Progenitor cell of endocrine pancreas (in vitro differentiated cells): ENCODE measurements around the gene YES1. TPM values are rescaled to one million over a fixed set of nuclear protein-coding genes. Genes with fewer than 3 reads are reported as not detected.

ENCODE experiments used
- DNase-seq: peaks from one replicate; pipeline ENCODE4 v3.0.0; 2021; ENCODE audit warnings: low spot score; ENCODE audit not compliant: unreplicated experiment
- H3K27ac Mint-ChIP-seq: 2 replicates; pipeline ENCODE4 v1.8.0; 2021; ENCODE audit warnings: mild to moderate bottlenecking, moderate library complexity, mixed read lengths
- H3K27me3 Mint-ChIP-seq: 2 replicates; pipeline ENCODE4 v1.8.0; 2021; ENCODE audit warnings: mixed read lengths
- H3K36me3 Mint-ChIP-seq: 2 replicates; pipeline ENCODE4 v1.8.0; 2022; ENCODE audit warnings: mixed read lengths; ENCODE audit not compliant: insufficient read depth
- H3K4me1 Mint-ChIP-seq: 2 replicates; pipeline ENCODE4 v1.8.0; 2021; ENCODE audit warnings: low read depth, mixed read lengths
- H3K4me3 Mint-ChIP-seq: 2 replicates; pipeline ENCODE4 v1.8.0; 2021; ENCODE audit warnings: low read depth, mild to moderate bottlenecking, moderate library complexity, mixed read lengths
- H3K9me3 Mint-ChIP-seq: 2 replicates; pipeline ENCODE4 v1.8.0; 2021; ENCODE audit warnings: low read depth, mixed read lengths
- total RNA-seq: library from RNA; stranded (reverse); gene quantifications from 2 replicates; pipeline ENCODE4 v1.2.1, GENCODE V29; 2021
- TF ChIP-seq, protein P1 (sequence below): fragments of 200-600 bp; sonication (generic); IDR thresholded peaks from one replicate; pipeline ENCODE4 v1.5.0; 2021; ENCODE audit warnings: antibody characterized with exemption, mild to moderate bottlenecking; ENCODE audit not compliant: unreplicated experiment

The YES1 gene
- total RNA-seq, 1 donor from 2014 or later = 55.5 TPM

DNA sequence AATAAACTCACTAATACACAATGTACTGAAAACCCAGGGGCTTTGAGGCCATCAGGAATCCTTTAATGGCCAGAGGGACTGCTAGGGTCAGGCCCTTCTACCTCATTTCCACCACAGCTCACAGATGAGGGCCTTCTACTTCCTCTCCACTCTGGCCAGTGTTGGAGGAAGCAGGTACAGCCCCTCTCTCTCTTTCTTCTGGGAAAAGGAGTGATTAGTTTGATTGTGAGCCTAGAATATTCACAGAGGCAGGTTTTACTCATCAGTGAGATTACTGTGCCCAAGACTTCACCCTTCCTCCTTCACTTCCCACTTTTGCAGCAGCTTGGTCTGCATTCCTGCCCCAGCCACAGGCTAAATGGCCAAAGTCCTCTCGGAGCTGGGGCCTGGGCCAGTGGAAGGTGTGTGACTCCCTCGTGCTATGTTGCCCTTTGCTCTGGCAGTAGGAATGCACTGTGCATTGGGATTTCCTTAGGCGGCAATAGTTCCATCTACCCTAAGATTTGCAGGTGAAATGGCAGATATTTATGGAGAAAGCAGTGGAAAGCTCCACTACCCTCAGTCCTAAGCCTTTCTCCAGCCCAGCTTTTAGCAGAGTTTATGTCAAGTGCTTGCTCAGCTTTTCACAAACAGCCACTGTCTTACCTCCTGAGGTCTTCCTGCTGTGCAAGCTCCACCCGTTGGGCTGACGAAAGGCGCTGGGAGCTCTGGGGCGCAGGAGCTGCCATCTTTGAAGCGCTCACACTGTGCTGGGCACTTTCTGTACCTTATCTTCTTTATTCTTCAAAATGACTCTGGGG lies 36.2 kb upstream of the YES1 start:
- Mint-ChIP-seq H3K9me3 (no peaks in the 10 kb centered on the region), H3K27me3 (no peaks in the 10 kb centered on the region), H3K4me1 (no peaks in the 10 kb centered on the region), H3K27ac (no peak overlapping the region), H3K36me3 (no peaks in the 10 kb centered on the region), H3K4me3 (no peak overlapping the region)
- no peak for DNase-seq
- TF ChIP-seq, protein P1, sequence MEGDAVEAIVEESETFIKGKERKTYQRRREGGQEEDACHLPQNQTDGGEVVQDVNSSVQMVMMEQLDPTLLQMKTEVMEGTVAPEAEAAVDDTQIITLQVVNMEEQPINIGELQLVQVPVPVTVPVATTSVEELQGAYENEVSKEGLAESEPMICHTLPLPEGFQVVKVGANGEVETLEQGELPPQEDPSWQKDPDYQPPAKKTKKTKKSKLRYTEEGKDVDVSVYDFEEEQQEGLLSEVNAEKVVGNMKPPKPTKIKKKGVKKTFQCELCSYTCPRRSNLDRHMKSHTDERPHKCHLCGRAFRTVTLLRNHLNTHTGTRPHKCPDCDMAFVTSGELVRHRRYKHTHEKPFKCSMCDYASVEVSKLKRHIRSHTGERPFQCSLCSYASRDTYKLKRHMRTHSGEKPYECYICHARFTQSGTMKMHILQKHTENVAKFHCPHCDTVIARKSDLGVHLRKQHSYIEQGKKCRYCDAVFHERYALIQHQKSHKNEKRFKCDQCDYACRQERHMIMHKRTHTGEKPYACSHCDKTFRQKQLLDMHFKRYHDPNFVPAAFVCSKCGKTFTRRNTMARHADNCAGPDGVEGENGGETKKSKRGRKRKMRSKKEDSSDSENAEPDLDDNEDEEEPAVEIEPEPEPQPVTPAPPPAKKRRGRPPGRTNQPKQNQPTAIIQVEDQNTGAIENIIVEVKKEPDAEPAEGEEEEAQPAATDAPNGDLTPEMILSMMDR = no peak

DNA sequence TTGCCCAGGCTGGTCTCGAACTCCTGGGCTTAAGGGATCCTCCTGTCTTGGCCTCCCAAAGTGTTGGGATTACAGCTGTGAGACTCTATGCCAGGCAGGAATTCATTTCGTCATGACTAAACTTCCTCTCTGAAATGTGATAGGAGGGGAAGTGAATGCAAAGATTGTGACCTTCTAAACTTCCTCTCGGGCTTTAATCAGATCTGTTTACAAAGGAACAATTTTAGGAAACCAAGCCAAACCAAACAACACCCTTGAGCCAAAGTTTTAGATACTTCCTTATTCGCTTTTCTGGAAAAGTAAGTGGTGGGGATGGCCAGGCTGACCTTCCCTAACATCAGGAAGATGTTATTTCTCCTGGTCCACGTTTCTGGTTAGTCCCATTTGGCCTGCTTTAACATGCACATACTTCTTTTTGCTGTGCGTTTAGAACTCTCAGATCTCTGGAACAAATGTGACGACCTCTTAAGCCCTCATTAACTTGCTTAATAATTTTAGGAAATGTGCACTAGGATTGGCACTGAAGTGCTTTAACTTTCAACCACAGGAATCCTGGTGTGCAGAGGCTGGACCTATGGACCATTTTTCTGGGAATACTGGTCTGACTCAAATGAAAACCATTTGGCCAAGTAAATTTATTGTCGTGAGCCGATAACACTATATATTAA lies 33.2 kb upstream of the YES1 start:
- no peak overlapping the region for H3K27ac Mint-ChIP-seq
- H3K9me3 Mint-ChIP-seq = no peaks in the 10 kb centered on the region
- no peak overlapping the region for H3K4me3 Mint-ChIP-seq
- H3K27me3 Mint-ChIP-seq = peaks cover 6% of the 10 kb centered on the region
- no peaks in the 10 kb centered on the region for H3K4me1 Mint-ChIP-seq
- TF ChIP-seq, protein P1 = no peak
- no peaks in the 10 kb centered on the region for H3K36me3 Mint-ChIP-seq
- no peak for DNase-seq

DNA sequence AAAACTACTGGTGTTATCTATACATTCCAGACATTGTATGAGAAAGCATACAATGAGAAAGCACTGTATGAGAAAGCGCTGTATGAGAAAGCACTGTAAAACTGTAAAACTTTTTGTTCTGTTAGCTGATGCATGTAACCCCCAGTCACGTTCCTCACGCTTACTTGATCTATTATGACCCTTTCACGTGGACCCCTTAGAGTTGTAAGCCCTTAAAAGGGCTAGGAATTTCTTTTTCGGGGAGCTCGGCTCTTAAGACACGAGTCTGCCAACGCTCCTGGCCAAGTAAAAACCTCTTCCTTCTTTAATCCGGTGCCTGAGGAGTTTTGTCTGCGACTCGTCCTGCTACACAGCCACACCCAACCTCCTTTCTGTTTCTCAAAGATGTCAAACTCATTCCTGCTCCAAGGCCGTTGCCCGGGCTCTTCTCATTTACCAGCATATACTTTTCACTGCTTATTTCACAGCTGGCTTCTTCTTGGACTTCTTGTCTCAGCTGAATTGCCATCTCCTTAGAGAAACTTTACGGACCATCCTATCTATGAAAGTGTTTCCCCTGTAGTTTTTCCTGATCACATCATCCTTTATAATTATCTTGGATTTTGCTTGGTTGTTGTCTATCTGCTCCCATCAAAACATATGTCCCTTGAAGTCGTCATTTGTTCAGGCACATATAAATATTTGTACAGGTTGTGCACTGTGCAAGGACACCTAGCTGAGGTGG lies 29.8 kb upstream of the YES1 start:
- H3K4me1 Mint-ChIP-seq = peaks cover 2% of the 10 kb centered on the region
- no peak overlapping the region for H3K4me3 Mint-ChIP-seq
- peaks cover 12% of the 10 kb centered on the region for H3K27me3 Mint-ChIP-seq
- TF ChIP-seq, protein P1 = no peak
- no peak for DNase-seq
- H3K36me3 Mint-ChIP-seq = no peaks in the 10 kb centered on the region
- H3K27ac Mint-ChIP-seq = no peak overlapping the region
- no peaks in the 10 kb centered on the region for H3K9me3 Mint-ChIP-seq

DNA sequence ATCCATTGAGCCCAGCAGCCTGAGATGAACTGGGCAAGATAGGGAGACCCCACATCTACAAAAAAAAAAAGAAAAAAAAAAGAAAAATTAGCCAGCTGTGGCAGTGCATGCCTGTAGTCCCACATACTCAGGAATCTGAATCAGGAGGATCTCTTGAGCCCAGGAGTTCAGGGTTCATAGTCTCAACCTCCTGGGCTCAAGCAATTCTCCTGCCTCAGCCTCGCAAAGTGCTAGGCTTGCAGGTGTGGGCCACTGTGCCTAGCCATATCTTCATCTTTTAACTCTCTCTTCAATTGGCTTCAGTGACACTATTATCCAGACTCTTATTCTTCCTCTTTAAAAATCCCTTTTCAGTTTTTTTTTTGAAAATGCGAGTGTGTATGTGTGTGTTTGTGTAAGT lies 28.5 kb upstream of the YES1 start:
- DNase-seq = no peak
- Mint-ChIP-seq H3K36me3 (no peaks in the 10 kb centered on the region), H3K27me3 (peaks cover 18% of the 10 kb centered on the region), H3K27ac (no peak overlapping the region), H3K4me1 (peaks cover 2% of the 10 kb centered on the region), H3K4me3 (no peak overlapping the region), H3K9me3 (no peaks in the 10 kb centered on the region)
- TF ChIP-seq, protein P1 = no peak

DNA sequence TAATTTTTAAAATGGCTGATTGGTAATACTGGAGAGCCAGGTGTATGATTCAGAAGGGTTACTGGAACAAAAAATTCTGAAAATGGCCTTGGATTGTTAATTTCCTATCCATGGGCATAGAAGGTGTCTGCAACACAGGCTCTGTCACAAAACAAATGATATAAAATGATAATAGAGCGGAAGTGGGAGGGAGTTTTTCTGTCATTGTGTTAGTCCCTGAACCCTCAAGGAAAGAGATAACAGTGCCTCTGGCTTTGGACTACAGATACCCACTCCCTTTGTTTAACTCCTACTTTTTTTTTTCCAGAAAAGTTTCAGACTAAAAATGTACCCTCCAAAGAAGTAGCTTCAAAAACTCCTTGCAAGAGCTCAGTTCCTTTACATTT lies 28.0 kb upstream of the YES1 start:
- peaks cover 18% of the 10 kb centered on the region for H3K27me3 Mint-ChIP-seq
- no peak overlapping the region for H3K4me3 Mint-ChIP-seq
- peaks cover 2% of the 10 kb centered on the region for H3K4me1 Mint-ChIP-seq

More for the DNA sequence above, 28.0 kb upstream of the YES1 start:
- H3K27ac Mint-ChIP-seq = no peak overlapping the region
- TF ChIP-seq, protein P1 = no peak
- no peaks in the 10 kb centered on the region for H3K9me3 Mint-ChIP-seq
- DNase-seq = no peak
- H3K36me3 Mint-ChIP-seq = no peaks in the 10 kb centered on the region
